IMR-90 (cell line): ENCODE results near the gene ENDOV. TPM values are rescaled to one million over a fixed set of nuclear protein-coding genes. Genes with fewer than 3 reads are reported as not detected.

Experiments used
- ATAC-seq: fragments of 200-7000 bp; cut with Tn5 transposase; 2 replicates; pipeline ENCODE4 v1.9.1; 2020; ENCODE audit warnings: low read depth, mild to moderate bottlenecking, moderate library complexity
- BruUV-seq: library from RNA; stranded (reverse); fragments of 400-500 nt; replicated peaks from 2 replicates; lab custom pipeline; 2021; lab: Mats Ljungman, UMichigan
- CTCF ChIA-PET: fragments of 300-600 bp; formaldehyde crosslinking; extraction: SDS; loops from one replicate; lab custom pipeline; 2021; ENCODE audit warnings: antibody characterized with exemption; lab: Yijun Ruan, JAX
- POLR2A ChIA-PET: fragments of 300-600 bp; sonication (Branson Sonifier 250); formaldehyde crosslinking; loops from one replicate; lab custom pipeline; 2022; ENCODE audit warnings: antibody characterized with exemption; ENCODE audit not compliant: unreplicated experiment; lab: Charles Lee
- DNase-seq: peaks from one replicate; pipeline ENCODE4 v3.0.0; 2013
- H2AFZ ChIP-seq: replicated peaks from 2 replicates; pipeline ENCODE3; 2013; ENCODE audit warnings: low read length, mild to moderate bottlenecking; ENCODE audit not compliant: poor library complexity
- H2AK5ac ChIP-seq: 2 replicates; pipeline ENCODE4 v1.6.1; 2013; ENCODE audit warnings: low read depth, low read length, inconsistent platforms
- H2AK9ac ChIP-seq: replicated peaks from 2 replicates; pipeline ENCODE3; 2013; ENCODE audit warnings: mild to moderate bottlenecking, low read depth, low read length, moderate library complexity; ENCODE audit not compliant: poor library complexity
- H2BK120ac ChIP-seq: 2 replicates; pipeline ENCODE4 v1.6.1; 2013; ENCODE audit warnings: low read depth, low read length, inconsistent platforms
- H2BK15ac ChIP-seq: 3 replicates; pipeline ENCODE4 v1.6.1; 2013; ENCODE audit warnings: low read depth, low read length, inconsistent platforms
- H2BK20ac ChIP-seq: 2 replicates; pipeline ENCODE4 v1.6.1; 2013; ENCODE audit warnings: low read depth, mild to moderate bottlenecking, inconsistent platforms, low read length, moderate library complexity
- H2BK5ac ChIP-seq: 2 replicates; pipeline ENCODE4 v1.6.1; 2013; ENCODE audit warnings: mild to moderate bottlenecking, low read depth, low read length, inconsistent platforms; ENCODE audit not compliant: poor library complexity, severe bottlenecking
- H3K14ac ChIP-seq: replicated peaks from 2 replicates; pipeline ENCODE4 v1.6.1; 2013; ENCODE audit warnings: low read depth, low read length, inconsistent platforms
- H3K18ac ChIP-seq: 2 replicates; pipeline ENCODE4 v1.6.1; 2013; ENCODE audit warnings: low read depth, low read length, control low read depth
- H3K23ac ChIP-seq: 2 replicates; pipeline ENCODE4 v1.6.1; 2013; ENCODE audit warnings: low read depth, low read length, inconsistent platforms
- H3K27ac ChIP-seq: 2 replicates; pipeline ENCODE4 v1.5.1; 2013; ENCODE audit warnings: mild to moderate bottlenecking, control low read depth, low read length; ENCODE audit not compliant: insufficient read depth
- H3K27me3 ChIP-seq: 2 replicates; pipeline ENCODE4 v1.6.1; 2013; ENCODE audit warnings: low read length; ENCODE audit not compliant: control insufficient read depth, insufficient read depth
- H3K36me3 ChIP-seq: 2 replicates; pipeline ENCODE4 v1.6.1; 2013; ENCODE audit warnings: low read length, mixed read lengths; ENCODE audit not compliant: control insufficient read depth, insufficient read depth
- H3K4ac ChIP-seq: 2 replicates; pipeline ENCODE4 v1.6.1; 2013; ENCODE audit warnings: low read depth, low read length, inconsistent platforms
- H3K4me1 ChIP-seq: 2 replicates; pipeline ENCODE4 v1.6.1; 2013; ENCODE audit warnings: low read length, mixed read lengths; ENCODE audit not compliant: control insufficient read depth, insufficient read depth
- H3K4me2 ChIP-seq: 2 replicates; pipeline ENCODE4 v1.6.1; 2013; ENCODE audit warnings: low read depth, mild to moderate bottlenecking, control low read depth, low read length, moderate library complexity
- H3K4me3 ChIP-seq: 2 replicates; pipeline ENCODE4 v1.5.1; 2013; ENCODE audit warnings: low read depth, mild to moderate bottlenecking, control low read depth, low read length, moderate library complexity; ENCODE audit not compliant: insufficient read depth
- H3K56ac ChIP-seq: 2 replicates; pipeline ENCODE4 v1.6.1; 2013; ENCODE audit warnings: low read length, inconsistent platforms; ENCODE audit not compliant: insufficient read depth; ENCODE audit errors: extremely low read depth
- H3K79me1 ChIP-seq, 2 experiments: 2 replicates each; pipeline ENCODE4 v1.6.1; 2013; ENCODE audit warnings: low read length in 2 of 2, inconsistent platforms in 1 of 2, low read depth in 1 of 2
- H3K9ac ChIP-seq: 2 replicates; pipeline ENCODE4 v1.6.1; 2013; ENCODE audit warnings: low read depth, low read length, control low read depth
- H3K9me1 ChIP-seq: 2 replicates; pipeline ENCODE4 v1.6.1; 2013; ENCODE audit warnings: low read length, inconsistent platforms; ENCODE audit not compliant: insufficient read depth
- H3K9me3 ChIP-seq: 2 replicates; pipeline ENCODE4 v1.6.1; 2013; ENCODE audit warnings: low read length; ENCODE audit not compliant: control insufficient read depth, insufficient read depth
- H4K20me1 ChIP-seq: 2 replicates; pipeline ENCODE4 v1.6.1; 2013; ENCODE audit warnings: low read length, inconsistent platforms; ENCODE audit not compliant: insufficient read depth
- H4K5ac ChIP-seq: 2 replicates; pipeline ENCODE4 v1.6.1; 2013; ENCODE audit warnings: mild to moderate bottlenecking, low read depth, low read length, control low read depth
- H4K8ac ChIP-seq, 2 experiments: 2 replicates each; pipeline ENCODE4 v1.6.1; 2013; ENCODE audit warnings: low read depth in 2 of 2, low read length in 2 of 2, control low read depth in 1 of 2, inconsistent platforms in 1 of 2
- H4K91ac ChIP-seq: 2 replicates; pipeline ENCODE4 v1.6.1; 2013; ENCODE audit warnings: low read depth, low read length, inconsistent platforms; ENCODE audit not compliant: insufficient read depth
- CEBPB ChIP-seq: IDR thresholded peaks from 2 replicates; pipeline ENCODE4 v1.6.1; 2012; ENCODE audit warnings: low read depth, low read length, improper control_type of control experiment
- CHD1 ChIP-seq: IDR thresholded peaks from 2 replicates; pipeline ENCODE4 v1.6.1; 2012; ENCODE audit warnings: low read depth, low read length, improper control_type of control experiment
- FOS ChIP-seq: fragments of 150-350 bp; IDR thresholded peaks from 2 replicates; pipeline ENCODE4 v1.6.1; 2016; ENCODE audit warnings: low read depth, low read length
- MAFK ChIP-seq: IDR thresholded peaks from 2 replicates; pipeline ENCODE4 v1.6.1; 2012; ENCODE audit warnings: low read depth, low read length, improper control_type of control experiment
- MAZ ChIP-seq: IDR thresholded peaks from 2 replicates; pipeline ENCODE4 v1.6.1; 2012; ENCODE audit warnings: low read depth, mild to moderate bottlenecking, low read length, improper control_type of control experiment, moderate library complexity, borderline replicate concordance
- RAD21 ChIP-seq: IDR thresholded peaks from 2 replicates; pipeline ENCODE4 v1.6.1; 2012; ENCODE audit warnings: low read length, improper control_type of control experiment
- RCOR1 ChIP-seq: IDR thresholded peaks from 2 replicates; pipeline ENCODE4 v1.6.1; 2012; ENCODE audit warnings: mild to moderate bottlenecking, low read length, improper control_type of control experiment; ENCODE audit not compliant: insufficient replicate concordance
- WGBS, 2 experiments: methylation state at CpG; one replicate each; pipeline versions ENCODE4 v1.1.5 to v1.1.7; 2013; ENCODE audit warnings: missing lambda C conversion rate in 2 of 2; ENCODE audit not compliant: insufficient read length in 1 of 2; ENCODE audit errors: extremely low coverage in 2 of 2; 5-methylcytosine and 5-hydroxymethylcytosine counted together
- dilution Hi-C: fragments of 300-500 bp; cut with HindIII; formaldehyde crosslinking; loops from one replicate; pipeline ENCODE4 v1.14.3; 2018; ENCODE audit warnings: low sequenced_read_pairs; ENCODE audit not compliant: unreplicated experiment
- in situ Hi-C: fragments of 300-500 bp; cut with MboI; formaldehyde crosslinking; loops from 3 replicates; pipeline ENCODE4 v1.14.3; 2019; ENCODE audit warnings: low sequenced_read_pairs, inconsistent platforms, mixed read lengths
- intact Hi-C: fragments of 100-400 bp; cut with micrococcal nuclease; formaldehyde crosslinking; loops from 2 replicates; pipeline ENCODE4 v1.10.0; 2022
- polyA plus RNA-seq, 3 experiments: library from polyadenylated mRNA; depleted of rRNA; stranded (reverse); fragments of >200 nt; gene quantifications; 2 replicates each; pipeline ENCODE4 v1.2.3, GENCODE V29; 2012; ENCODE audit warnings: low replicate concordance in 1 of 3
- total RNA-seq: library from RNA; depleted of rRNA; stranded (reverse); fragments of >200 nt; gene quantifications from 2 replicates; pipeline ENCODE4 v1.2.3, GENCODE V29; 2012
- TF ChIP-seq, protein P1 (sequence below): fragments of 150-350 bp; IDR thresholded peaks from 2 replicates; pipeline ENCODE4 v1.6.1; 2016; ENCODE audit warnings: low read depth, mild to moderate bottlenecking, low read length, moderate library complexity, borderline replicate concordance
- TF ChIP-seq, protein P2 (sequence below): fragments of 150-350 bp; IDR thresholded peaks from 2 replicates; pipeline ENCODE4 v1.6.1; 2017; ENCODE audit warnings: mild to moderate bottlenecking, antibody characterized with exemption, low read length, low read depth

ENDOV gene
- total and polyA plus RNA-seq, 2 of the 4 experiments (the other 2 are of a cell fraction): 15.1 to 30.3 TPM

DNA sequence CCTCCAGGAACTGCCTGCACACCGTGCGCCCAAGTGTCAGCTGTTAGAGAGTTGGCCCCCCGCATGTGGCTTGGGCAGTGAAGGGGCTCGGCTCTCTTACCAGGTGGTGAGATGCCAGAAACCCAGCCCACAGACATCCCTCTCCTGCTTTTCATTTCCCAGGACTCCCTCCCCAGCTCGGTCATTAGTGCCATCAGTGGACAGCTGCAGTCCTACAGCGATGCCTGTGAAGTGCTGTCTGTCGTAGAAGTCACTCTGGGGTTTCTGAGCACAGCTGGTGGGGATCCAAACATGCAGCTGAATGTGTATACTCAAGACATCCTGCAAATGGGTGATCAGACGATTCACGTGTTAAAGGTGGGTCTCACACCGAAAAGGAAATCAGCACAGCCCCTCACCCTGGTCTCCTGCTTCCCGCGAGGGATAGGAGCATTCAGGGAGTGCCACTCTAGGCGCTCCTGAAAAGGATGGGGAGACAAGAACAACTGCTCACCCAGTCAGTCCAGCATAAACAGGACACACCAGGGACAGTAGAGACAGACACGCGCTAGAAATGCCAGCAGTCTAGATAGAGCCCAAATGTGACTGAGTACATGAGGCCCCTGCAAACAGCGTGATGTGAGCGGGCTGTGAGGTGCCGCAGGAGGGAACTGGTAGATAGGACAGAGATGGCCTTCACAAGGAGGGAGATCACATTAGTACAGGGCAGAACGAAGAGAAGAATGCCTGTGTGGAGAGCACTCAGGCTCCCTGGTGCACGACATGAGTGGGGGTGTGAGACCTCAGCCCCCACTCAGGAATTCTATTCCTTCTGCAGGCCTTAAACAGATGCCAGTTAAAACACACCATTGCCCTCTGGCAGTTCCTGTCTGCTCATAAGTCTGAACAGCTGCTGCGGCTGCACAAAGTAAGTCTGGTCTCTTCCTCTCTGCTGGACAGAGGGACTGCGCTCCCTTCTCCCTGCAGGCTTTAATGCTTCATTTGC lies 25.7 kb upstream of the ENDOV start (continued):
- TF ChIP-seq, protein P1, sequence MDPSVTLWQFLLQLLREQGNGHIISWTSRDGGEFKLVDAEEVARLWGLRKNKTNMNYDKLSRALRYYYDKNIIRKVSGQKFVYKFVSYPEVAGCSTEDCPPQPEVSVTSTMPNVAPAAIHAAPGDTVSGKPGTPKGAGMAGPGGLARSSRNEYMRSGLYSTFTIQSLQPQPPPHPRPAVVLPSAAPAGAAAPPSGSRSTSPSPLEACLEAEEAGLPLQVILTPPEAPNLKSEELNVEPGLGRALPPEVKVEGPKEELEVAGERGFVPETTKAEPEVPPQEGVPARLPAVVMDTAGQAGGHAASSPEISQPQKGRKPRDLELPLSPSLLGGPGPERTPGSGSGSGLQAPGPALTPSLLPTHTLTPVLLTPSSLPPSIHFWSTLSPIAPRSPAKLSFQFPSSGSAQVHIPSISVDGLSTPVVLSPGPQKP: no peak

DNA sequence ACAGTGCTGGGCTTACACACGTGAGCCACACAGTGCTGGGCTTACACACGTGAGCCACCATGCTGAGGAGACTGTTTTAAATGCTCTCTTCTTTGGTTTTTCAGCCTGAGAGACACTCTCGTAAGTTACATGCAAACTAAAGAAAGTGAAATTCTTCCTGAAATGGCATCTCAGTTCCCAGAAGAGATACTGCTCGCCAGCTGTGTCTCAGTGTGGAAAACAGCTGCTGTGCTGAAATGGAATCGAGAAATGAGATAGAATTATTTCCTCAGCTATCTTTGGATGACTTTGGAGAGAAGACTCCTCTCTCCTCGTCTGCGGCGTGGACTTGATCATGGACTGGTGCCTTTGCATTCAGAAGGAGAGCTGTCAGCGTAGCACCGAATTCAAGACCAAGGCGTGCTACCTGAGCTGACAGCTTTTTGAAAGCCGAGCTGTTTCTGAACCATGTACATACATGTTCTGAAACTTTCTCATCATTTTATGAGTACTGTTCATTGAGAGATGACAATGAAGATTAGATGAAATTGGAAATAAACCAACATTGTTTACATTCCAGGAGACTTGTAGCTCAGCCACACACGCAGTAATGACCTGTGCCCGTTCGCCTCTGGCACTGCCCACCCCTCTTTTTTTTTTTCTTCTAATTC lies 21.6 kb upstream of the ENDOV start:
- Histone ChIP-seq H3K23ac (no peak overlapping the region), H3K18ac (no peak overlapping the region), H2BK20ac (no peak overlapping the region), H2BK120ac (no peak overlapping the region), H4K91ac (no peak overlapping the region), H3K14ac (no peak overlapping the region), H3K36me3 (peaks cover 51% of the 10 kb centered on the region), H3K79me1 (peaks cover 0 to 8% of the 10 kb centered on the region in 2 experiments; a peak in 2 of 4 replicates), H3K56ac (no peak overlapping the region), H3K4me1 (peaks cover 2% of the 10 kb centered on the region), H3K4me2 (no peak overlapping the region), H2AFZ (no peak overlapping the region), H4K20me1 (no peaks in the 10 kb centered on the region), H3K27ac (no peak overlapping the region), H3K9ac (no peak overlapping the region), H2AK9ac (no peak overlapping the region), H2BK15ac (no peak overlapping the region), H2AK5ac (no peak overlapping the region), H3K4me3 (no peak overlapping the region), H4K8ac (no peak overlapping the region), H3K9me1 (0 out of 2 replicates have a peak, but pooled peaks cover 2% of the 10 kb centered on the region), H3K27me3 (no peaks in the 10 kb centered on the region), H3K9me3 (no peaks in the 10 kb centered on the region), H4K5ac (no peak overlapping the region), H3K4ac (no peak overlapping the region), H2BK5ac (no peak overlapping the region)
- ChIA-PET CTCF (no interaction called here), POLR2A (no interaction called here)
- intact Hi-C loops (no loop called here), in situ Hi-C loops (no loop called here), dilution Hi-C loops (no loop called here)
- ATAC-seq: 0 out of 2 replicates have a peak, but pooled peaks have one; percentile 9
- no peak for DNase-seq
- BruUV-seq: TSS peak; percentile 80
- 80% methylated on average over 4 of the region's 15 CpGs; no CpG with 5 or more reads in 1 of the 2 experiments for WGBS, 2 experiments
- no peak for TF ChIP-seq CEBPB
- TF ChIP-seq, protein P1: no peak
- TF ChIP-seq FOS: no peak
- no peak for TF ChIP-seq CHD1
- TF ChIP-seq, protein P2, sequence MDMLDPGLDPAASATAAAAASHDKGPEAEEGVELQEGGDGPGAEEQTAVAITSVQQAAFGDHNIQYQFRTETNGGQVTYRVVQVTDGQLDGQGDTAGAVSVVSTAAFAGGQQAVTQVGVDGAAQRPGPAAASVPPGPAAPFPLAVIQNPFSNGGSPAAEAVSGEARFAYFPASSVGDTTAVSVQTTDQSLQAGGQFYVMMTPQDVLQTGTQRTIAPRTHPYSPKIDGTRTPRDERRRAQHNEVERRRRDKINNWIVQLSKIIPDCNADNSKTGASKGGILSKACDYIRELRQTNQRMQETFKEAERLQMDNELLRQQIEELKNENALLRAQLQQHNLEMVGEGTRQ: no peak
- no peak for TF ChIP-seq MAFK
- no peak for TF ChIP-seq MAZ
- no peak for TF ChIP-seq RAD21
- no peak for TF ChIP-seq RCOR1
